A549 (cell line): ENCODE results near the gene CXCL17. TPM values are rescaled to one million over a fixed set of nuclear protein-coding genes. Genes with fewer than 3 reads are reported as not detected.

ENCODE experiments used
- ATAC-seq, 2 experiments: fragments of 200-7000 bp in 1 of 2; fragments of >200 bp in 1 of 2; cut with Nextera tagmentation in 1 of 2; cut with Tn5 transposase in 1 of 2; 3 replicates each; pipeline versions ENCODE4 v1.8.0 to v1.9.1; 2018 to 2020; ENCODE audit warnings: mild to moderate bottlenecking in 1 of 2, moderate library complexity in 1 of 2
- CTCF ChIA-PET: fragments of 300-600 bp; sonication (Branson Sonifier 250); formaldehyde crosslinking; extraction: SDS; loops from one replicate; lab custom pipeline; 2021; ENCODE audit warnings: antibody characterized with exemption, inconsistent platforms; lab: Yijun Ruan, JAX
- POLR2A ChIA-PET: fragments of 350-600 bp; formaldehyde crosslinking; extraction: SDS; loops from one replicate; lab custom pipeline; 2021; ENCODE audit warnings: antibody characterized with exemption, inconsistent platforms; lab: Yijun Ruan, JAX
- DNase-seq, 2 experiments: peaks; one replicate each; pipeline versions ENCODE4 v3.0.0 to v3.0.0-alpha.2; 2011 to 2016; ENCODE audit warnings: low read depth in 1 of 2, low spot score in 1 of 2
- FAIRE-seq: peaks from 2 replicates; lab custom pipeline; 2011; peaks lifted over from hg19 to GRCh38; lab: Jason Lieb, UNC
- H3K27ac ChIP-seq, 2 experiments: fragments of >200 bp; sonication (Bioruptor Twin); formaldehyde crosslinking; 3 replicates each; pipeline ENCODE4 v1.5.1; 2016 to 2017
- H3K4me1 ChIP-seq: fragments of >200 bp; sonication (Bioruptor Twin); formaldehyde crosslinking; 3 replicates; pipeline ENCODE4 v1.6.1; 2016
- H3K4me2 ChIP-seq: fragments of >200 bp; sonication (Bioruptor Twin); formaldehyde crosslinking; 3 replicates; pipeline ENCODE4 v1.6.1; 2016
- H3K4me3 ChIP-seq: fragments of >200 bp; sonication (Bioruptor Twin); formaldehyde crosslinking; 3 replicates; pipeline ENCODE4 v1.5.1; 2016
- H3K9me3 ChIP-seq: fragments of >200 bp; sonication (Bioruptor Twin); formaldehyde crosslinking; 3 replicates; pipeline ENCODE4 v1.6.1; 2016
- CTCF ChIP-seq: fragments of >200 bp; sonication (Bioruptor Twin); formaldehyde crosslinking; IDR thresholded peaks from 3 replicates; pipeline ENCODE4 v1.5.1; 2016
- EHMT2 ChIP-seq: fragments of 200-600 bp; sonication (generic); IDR thresholded peaks from 2 replicates; pipeline ENCODE4 v1.6.1; 2016; ENCODE audit warnings: antibody characterized with exemption, low read depth, mild to moderate bottlenecking, moderate library complexity
- FOSB ChIP-seq: fragments of 250-450 bp; sonication (Bioruptor Pico); IDR thresholded peaks from 2 replicates; pipeline ENCODE4 v1.5.0; 2020; ENCODE audit warnings: mild to moderate bottlenecking, moderate library complexity
- FOSL2 ChIP-seq, 2 experiments: fragments of 450-650 bp in 1 of 2; fragments of >200 bp in 1 of 2; sonication (Bioruptor Twin) in 1 of 2; formaldehyde crosslinking; IDR thresholded peaks; 2 replicates each; pipeline versions ENCODE4 v1.5.0 to v1.6.1; 2016 to 2020; ENCODE audit warnings: mild to moderate bottlenecking in 1 of 2, moderate library complexity in 1 of 2
- GATA3 ChIP-seq: IDR thresholded peaks from 2 replicates; pipeline ENCODE4 v1.6.1; 2012; ENCODE audit warnings: borderline replicate concordance
- HMGXB4 ChIP-seq: fragments of 250-450 bp; sonication (Bioruptor Pico); IDR thresholded peaks from 2 replicates; pipeline ENCODE4 v1.5.0; 2021; ENCODE audit warnings: mild to moderate bottlenecking, moderate library complexity, borderline replicate concordance
- KDM1A ChIP-seq: fragments of 200-600 bp; sonication (generic); IDR thresholded peaks from 2 replicates; pipeline ENCODE4 v1.6.1; 2016; ENCODE audit warnings: low read depth, mild to moderate bottlenecking
- MAX ChIP-seq: IDR thresholded peaks from 2 replicates; pipeline ENCODE4 v1.6.1; 2012
- MAZ ChIP-seq: fragments of 150-350 bp; IDR thresholded peaks from 2 replicates; pipeline ENCODE4 v1.6.1; 2014; ENCODE audit warnings: antibody characterized with exemption, low read depth, low read length, borderline replicate concordance
- MYC ChIP-seq: IDR thresholded peaks from 2 replicates; pipeline ENCODE4 v1.6.1; 2012; ENCODE audit warnings: mild to moderate bottlenecking, inconsistent platforms, low read length, improper control_type of control experiment, borderline replicate concordance
- NPAS2 ChIP-seq: fragments of 250-450 bp; sonication (Bioruptor Pico); IDR thresholded peaks from 2 replicates; pipeline ENCODE4 v1.8.0; 2022; ENCODE audit warnings: mild to moderate bottlenecking, moderate library complexity, borderline replicate concordance
- POLR2AphosphoS2 ChIP-seq: conservative IDR thresholded peaks from 2 replicates; pipeline ENCODE4 v1.6.1; 2012; ENCODE audit warnings: low read length, improper control_type of control experiment, inconsistent platforms
- RAD21 ChIP-seq, 2 experiments: fragments of >200 bp in 1 of 2; sonication (Bioruptor Twin) in 1 of 2; formaldehyde crosslinking in 1 of 2; IDR thresholded peaks in 1 of 2; conservative IDR thresholded peaks in 1 of 2; 2 replicates in 1 of 2; 3 replicates in 1 of 2; pipeline ENCODE4 v1.6.1; 2012 to 2018; ENCODE audit warnings: inconsistent platforms in 1 of 2
- RCOR1 ChIP-seq: fragments of 150-350 bp; IDR thresholded peaks from 2 replicates; pipeline ENCODE4 v1.6.1; 2014; ENCODE audit warnings: antibody characterized with exemption, low read length, low read depth
- SMC3 ChIP-seq: fragments of >200 bp; sonication (Bioruptor Twin); formaldehyde crosslinking; IDR thresholded peaks from 3 replicates; pipeline ENCODE4 v1.6.1; 2018; ENCODE audit warnings: inconsistent platforms
- TP53 ChIP-seq: fragments of 250-450 bp; sonication (Bioruptor Pico); IDR thresholded peaks from 2 replicates; pipeline ENCODE4 v1.5.0; 2021; ENCODE audit warnings: mild to moderate bottlenecking, moderate library complexity
- ZNF302 ChIP-seq: fragments of 250-450 bp; sonication (Bioruptor Pico); IDR thresholded peaks from 2 replicates; pipeline ENCODE4 v1.9.0; 2021; ENCODE audit warnings: inconsistent platforms, mild to moderate bottlenecking, moderate library complexity
- WGBS: methylation state at CpG from one replicate; pipeline ENCODE4 v1.1.6; 2017; ENCODE audit errors: missing lambda C conversion rate; 5-methylcytosine and 5-hydroxymethylcytosine counted together
- polyA plus RNA-seq, 4 experiments: library from polyadenylated mRNA; depleted of rRNA in 3 of 4; stranded (reverse); fragments of >200 nt; fragmentation: RNase III in 1 of 4; extraction: RNeasy Plus Mini Kit Qiagen cat#74134 plus additional on column Dnase treatment in 1 of 4; gene quantifications; 2 replicates in 3 of 4; 3 replicates in 1 of 4; pipeline ENCODE4 v1.2.3, GENCODE V29; 2011 to 2017
- TF ChIP-seq, protein P1 (sequence below): IDR thresholded peaks from 2 replicates; pipeline ENCODE4 v1.6.1; 2012
- TF ChIP-seq, protein P2 (sequence below): fragments of >200 bp; sonication (Bioruptor Twin); formaldehyde crosslinking; IDR thresholded peaks from 2 replicates; pipeline ENCODE4 v1.6.1; 2016

Gene CXCL17
- polyA plus RNA-seq, 2 of the 4 experiments (the other 2 are of a cell fraction) = 0.14 TPM; not detected in 1

GRCh38 chr19:42443944-42444398 is 1.2 kb upstream of the CXCL17 start:
- no peaks in the 10 kb centered on the region for H3K9me3 ChIP-seq
- FAIRE-seq = no peak
- no peak overlapping the region for H3K4me3 ChIP-seq
- WGBS = 33% methylated on average over 4 of the region's 4 CpGs
- CTCF ChIA-PET = interaction anchor here (0.7 to 7.4 kb wide), 7 partner anchors 10 to 152 kb away, joined by 3 to 115 read pairs (median 4); partner anchors contain the start of gene CEACAM1
- ATAC-seq = peak in 1 of 2 experiments; percentile 23; a peak in 3 of 6 replicates
- TF ChIP-seq MAZ (no peak), RAD21 (conservative IDR thresholded peaks at IDR 0.05 in 1 of 2, IDR thresholded peaks at IDR 0.05 in 1 of 2) (no peak), CTCF (no peak), ZNF302 (CRISPR knock-in tag) (no peak), NPAS2 (CRISPR knock-in tag) (no peak), POLR2AphosphoS2 (no peak), TP53 (CRISPR knock-in tag) (no peak)
- TF ChIP-seq, protein P1, sequence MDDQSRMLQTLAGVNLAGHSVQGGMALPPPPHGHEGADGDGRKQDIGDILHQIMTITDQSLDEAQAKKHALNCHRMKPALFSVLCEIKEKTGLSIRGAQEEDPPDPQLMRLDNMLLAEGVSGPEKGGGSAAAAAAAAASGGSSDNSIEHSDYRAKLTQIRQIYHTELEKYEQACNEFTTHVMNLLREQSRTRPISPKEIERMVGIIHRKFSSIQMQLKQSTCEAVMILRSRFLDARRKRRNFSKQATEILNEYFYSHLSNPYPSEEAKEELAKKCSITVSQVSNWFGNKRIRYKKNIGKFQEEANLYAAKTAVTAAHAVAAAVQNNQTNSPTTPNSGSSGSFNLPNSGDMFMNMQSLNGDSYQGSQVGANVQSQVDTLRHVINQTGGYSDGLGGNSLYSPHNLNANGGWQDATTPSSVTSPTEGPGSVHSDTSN = no peak
- TF ChIP-seq, all 56 proteins: peak for 0
- no peak for DNase-seq
- Histone ChIP-seq H3K4me2 (peak overlapping the region; percentile 46), H3K4me1 (peaks cover 41% of the 10 kb centered on the region), H3K27ac (peak overlapping the region in 1 of 2 experiments; percentile 11; a peak in 1 of 6 replicates)
- POLR2A ChIA-PET = no interaction called here

GRCh38 chr19:42441049-42441445 is 1.7 kb downstream of the CXCL17 start:
- no peak overlapping the region for H3K27ac ChIP-seq
- DNase-seq = no peak
- CTCF ChIA-PET = interaction anchor here (0.9 to 7.4 kb wide), 55 partner anchors 9 to 342 kb away, joined by 3 to 153 read pairs (median 6); partner anchors contain the start of genes CEACAM1 and LIPE

GRCh38 chr19:42440357-42441048 is 2.2 kb downstream of the CXCL17 start:
- ATAC-seq (peak; percentile 73 to 85), FAIRE-seq (peak; percentile 68), DNase-seq (peak; percentile 87 to 95)
- no peak overlapping the region for H3K4me3 ChIP-seq
- ChIA-PET CTCF (interaction anchor here (0.7 to 7.4 kb wide), 65 partner anchors 9 to 341 kb away, joined by 3 to 153 read pairs (median 5); partner anchors contain the start of genes CEACAM1 and LIPE), POLR2A (interaction anchor here (0.6 kb wide), 1 partner anchor 14 kb away, joined by 4 read pairs; no protein-coding TSS in a partner anchor)
- WGBS = 22% methylated on average over 16 of the region's 16 CpGs
- H3K9me3 ChIP-seq = no peaks in the 10 kb centered on the region
- peak overlapping the region; percentile 41 for H3K4me2 ChIP-seq
- peaks cover 30% of the 10 kb centered on the region for H3K4me1 ChIP-seq
- H3K27ac ChIP-seq = no peak overlapping the region
- TF ChIP-seq EHMT2 = no peak
- peak; percentile 56; the same call in 1 of the 2 replicates for TF ChIP-seq HMGXB4
- peak; percentile 38 to 50 for TF ChIP-seq RAD21 (conservative IDR thresholded peaks at IDR 0.05 in 1 of 2, IDR thresholded peaks at IDR 0.05 in 1 of 2)
- peak; percentile 66 for TF ChIP-seq SMC3
- peak; percentile 25; the same call in 1 of the 2 replicates for TF ChIP-seq MYC
- TF ChIP-seq CTCF = peak; percentile 99
- TF ChIP-seq, protein P1 = no peak
- TF ChIP-seq MAX = peak; percentile 67

More at GRCh38 chr19:42441049-42441445, 1.7 kb downstream of the CXCL17 start:
- TF ChIP-seq, protein P2, sequence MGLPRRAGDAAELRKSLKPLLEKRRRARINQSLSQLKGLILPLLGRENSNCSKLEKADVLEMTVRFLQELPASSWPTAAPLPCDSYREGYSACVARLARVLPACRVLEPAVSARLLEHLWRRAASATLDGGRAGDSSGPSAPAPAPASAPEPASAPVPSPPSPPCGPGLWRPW = no peak
- TF ChIP-seq FOSB (CRISPR knock-in tag) (no peak), NPAS2 (CRISPR knock-in tag) (no peak), ZNF302 (CRISPR knock-in tag) (no peak), KDM1A (no peak), RCOR1 (no peak), GATA3 (no peak), FOSL2 (IDR thresholded peaks at IDR 0.05) (no peak), FOSL2 (CRISPR knock-in tag; IDR thresholded peaks at IDR 0.05) (no peak)
- TF ChIP-seq, protein P1 = no peak
- H3K9me3 ChIP-seq = no peaks in the 10 kb centered on the region
- H3K4me3 ChIP-seq = no peak overlapping the region
- peak; percentile 35 to 40 for ATAC-seq
- WGBS = 85% methylated on average over 2 of the region's 2 CpGs
- peaks cover 30% of the 10 kb centered on the region for H3K4me1 ChIP-seq
- POLR2A ChIA-PET = no interaction called here
- no peak overlapping the region; the same call in 2 of the 3 replicates for H3K4me2 ChIP-seq
- FAIRE-seq = no peak
